HepG2 (cell line): ENCODE data around the gene PRSS16. TPM values are rescaled to one million over a fixed set of nuclear protein-coding genes. Genes with fewer than 3 reads are reported as not detected.

Experiments
- BRD4 ChIP-seq: sonication (generic); formaldehyde crosslinking; IDR thresholded peaks from 2 replicates; pipeline ENCODE4 v1.4.0; 2020; ENCODE audit warnings: missing genetic modification reagents
- CREB3 ChIP-seq: sonication (generic); formaldehyde crosslinking; IDR thresholded peaks from 2 replicates; pipeline ENCODE4 v1.5.0; 2020; ENCODE audit warnings: missing genetic modification reagents
- DBP ChIP-seq: sonication (generic); formaldehyde crosslinking; IDR thresholded peaks from 2 replicates; pipeline ENCODE4 v1.4.0; 2020; ENCODE audit warnings: missing genetic modification reagents; ENCODE audit errors: not compliant biosample characterization
- FOXP4 ChIP-seq: sonication (generic); formaldehyde crosslinking; IDR thresholded peaks from 2 replicates; pipeline ENCODE4 v1.4.0; 2020; ENCODE audit warnings: missing genetic modification reagents
- RFX5 ChIP-seq: IDR thresholded peaks from 2 replicates; pipeline ENCODE4 v1.6.1; 2011; ENCODE audit warnings: low read depth, low read length, improper control_type of control experiment
- SUZ12 ChIP-seq: fragments of 150-350 bp; IDR thresholded peaks from 2 replicates; pipeline ENCODE4 v1.6.1; 2014; ENCODE audit warnings: low read depth, low read length
- TFDP1 ChIP-seq: IDR thresholded peaks from 2 replicates; pipeline ENCODE4 v1.6.1; 2016; ENCODE audit warnings: missing compliant biosample characterization, missing genetic modification reagents, borderline replicate concordance
- ZHX1 ChIP-seq: sonication (generic); formaldehyde crosslinking; IDR thresholded peaks from 2 replicates; pipeline ENCODE4 v1.8.1; 2022; ENCODE audit warnings: low read depth, mild to moderate bottlenecking, missing genetic modification reagents
- ZNF282 ChIP-seq: fragments of 450-650 bp; IDR thresholded peaks from 2 replicates; pipeline ENCODE4 v1.6.1; 2018; ENCODE audit not compliant: partially characterized antibody
- polyA plus RNA-seq, 8 experiments: library from polyadenylated mRNA; depleted of rRNA in 3 of 8; stranded (reverse) in 7 of 8; unstranded in 1 of 8; fragments of >200 nt; fragmentation: Illumina TruSeq in 4 of 8; extraction: Trizol in 4 of 8; gene quantifications; 2 replicates each; pipeline versions ENCODE4 v1.2.1 to v1.2.3, GENCODE V29; 2011 to 2016; ENCODE audit warnings: low read depth in 4 of 8, missing spikeins in 1 of 8, mixed read lengths in 1 of 8; ENCODE audit not compliant: insufficient read depth in 1 of 8
- total RNA-seq, 5 experiments: library from RNA; depleted of rRNA; stranded (reverse); fragments of >200 nt; fragmentation: Illumina TruSeq; extraction: Trizol; gene quantifications; 2 replicates each; pipeline ENCODE4 v1.2.3, GENCODE V29; 2016; ENCODE audit warnings: low read depth in 1 of 5

Gene PRSS16
- total and polyA plus RNA-seq, 2 of the 13 experiments (the other 11 are each of a cell fraction or from before 2014, with no cell fraction given) = not detected

GRCh38 chr6:27281105-27281539 lies 33.6 kb downstream of the PRSS16 start (continued):
- TF ChIP-seq TFDP1 = no peak
- TF ChIP-seq CREB3 = no peak
- TF ChIP-seq ZNF282 = no peak
- no peak for TF ChIP-seq ZHX1 (CRISPR knock-in tag)
- TF ChIP-seq DBP = no peak
- no peak for TF ChIP-seq SUZ12
- no peak for TF ChIP-seq FOXP4 (CRISPR knock-in tag)
- no peak for TF ChIP-seq BRD4 (CRISPR knock-in tag)
- no peak for TF ChIP-seq RFX5
